ENCODE measurements around the gene BTF3.
"Not testable (repeated sequence)": the region's sequence is repeated elsewhere in the genome, so short reads cannot be mapped to it uniquely, and the experiment has no call there.

BTF3 gene

DNA sequence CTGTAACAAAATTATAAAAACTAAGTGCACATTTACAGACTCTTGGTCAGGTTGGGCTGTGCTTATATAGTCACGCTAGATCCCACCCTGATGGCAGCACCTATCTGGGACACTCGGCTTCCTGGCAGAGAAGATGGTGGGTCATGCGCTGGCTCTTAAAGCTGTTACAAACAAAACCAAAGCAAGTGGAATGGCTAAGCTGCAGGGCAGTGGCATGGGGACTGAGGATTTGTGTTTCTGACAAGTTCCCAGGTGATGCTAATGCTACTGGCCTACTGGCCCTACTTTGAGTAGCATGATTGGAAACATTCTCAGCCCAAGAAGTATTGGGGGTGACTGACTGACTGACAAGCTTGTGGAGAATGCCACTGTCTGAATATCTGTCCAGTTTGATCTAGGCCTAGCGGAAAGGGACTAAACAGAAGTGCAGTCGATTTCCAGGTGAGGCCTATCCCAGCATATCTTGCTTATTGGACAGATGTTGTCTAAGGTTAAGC lies 8.3 kb downstream of the BTF3 start:
- Histone ChIP-seq H3K9me3 (ENCODE audit: insufficient read depth, low read depth, low read length) (no peaks in the 10 kb centered on the region), H3K27me3 (ENCODE audit: insufficient read depth, low read length, poor library complexity, severe bottlenecking) (no peaks in the 10 kb centered on the region), H2AFZ (ENCODE audit: low read length) (no peak overlapping the region), H3K4me3 (ENCODE audit: low read length, poor library complexity, severe bottlenecking) (no peak overlapping the region), H3K9me2 (replicated peaks; ENCODE audit: low read depth, low read length) (no peaks in the 10 kb centered on the region), H4K20me1 (ENCODE audit: insufficient read depth, low read length, poor library complexity, severe bottlenecking) (peaks cover 29% of the 10 kb centered on the region), H3K4me1 (ENCODE audit: insufficient read depth, low read length, poor library complexity, severe bottlenecking) (peaks cover 19% of the 10 kb centered on the region), H3K4me2 (ENCODE audit: low read depth, low read length, poor library complexity, severe bottlenecking) (no peak overlapping the region), H3K79me2 (ENCODE audit: insufficient read depth, low read length) (peaks cover 26% of the 10 kb centered on the region), H3K36me3 (ENCODE audit: insufficient read depth, low read length) (peaks cover 53% of the 10 kb centered on the region), H3F3A (ENCODE audit: low read depth) (no peaks in the 10 kb centered on the region), H3K9ac (ENCODE audit: low read depth, low read length, poor library complexity, severe bottlenecking) (no peak overlapping the region)
- TF ChIP-seq, protein P1, sequence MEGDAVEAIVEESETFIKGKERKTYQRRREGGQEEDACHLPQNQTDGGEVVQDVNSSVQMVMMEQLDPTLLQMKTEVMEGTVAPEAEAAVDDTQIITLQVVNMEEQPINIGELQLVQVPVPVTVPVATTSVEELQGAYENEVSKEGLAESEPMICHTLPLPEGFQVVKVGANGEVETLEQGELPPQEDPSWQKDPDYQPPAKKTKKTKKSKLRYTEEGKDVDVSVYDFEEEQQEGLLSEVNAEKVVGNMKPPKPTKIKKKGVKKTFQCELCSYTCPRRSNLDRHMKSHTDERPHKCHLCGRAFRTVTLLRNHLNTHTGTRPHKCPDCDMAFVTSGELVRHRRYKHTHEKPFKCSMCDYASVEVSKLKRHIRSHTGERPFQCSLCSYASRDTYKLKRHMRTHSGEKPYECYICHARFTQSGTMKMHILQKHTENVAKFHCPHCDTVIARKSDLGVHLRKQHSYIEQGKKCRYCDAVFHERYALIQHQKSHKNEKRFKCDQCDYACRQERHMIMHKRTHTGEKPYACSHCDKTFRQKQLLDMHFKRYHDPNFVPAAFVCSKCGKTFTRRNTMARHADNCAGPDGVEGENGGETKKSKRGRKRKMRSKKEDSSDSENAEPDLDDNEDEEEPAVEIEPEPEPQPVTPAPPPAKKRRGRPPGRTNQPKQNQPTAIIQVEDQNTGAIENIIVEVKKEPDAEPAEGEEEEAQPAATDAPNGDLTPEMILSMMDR (conservative IDR thresholded peaks at IDR 0.05; ENCODE audit: low read length), result no peak

DNA sequence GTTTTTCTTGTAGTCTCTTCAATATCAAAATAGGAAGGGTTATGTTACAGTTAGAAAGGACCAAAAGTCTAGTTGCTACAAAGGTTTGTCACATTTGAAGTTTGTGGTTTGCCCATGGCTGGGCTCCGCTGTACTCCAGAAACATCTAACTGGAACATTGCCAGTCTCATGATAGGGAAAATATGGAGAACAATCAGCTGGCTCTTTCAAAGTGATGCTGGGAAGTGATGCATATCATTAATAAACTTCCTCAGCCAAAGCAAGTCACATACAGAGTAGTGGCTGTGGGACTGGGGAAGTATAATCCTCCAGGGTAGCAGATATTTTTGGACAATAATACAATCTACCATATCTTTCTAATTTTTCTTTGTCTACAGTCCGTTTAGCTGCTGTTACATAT lies 8.8 kb downstream of the BTF3 start:
- Histone ChIP-seq H3K9me3 (ENCODE audit: insufficient read depth, low read depth, low read length) (no peaks in the 10 kb centered on the region), H3K27me3 (ENCODE audit: insufficient read depth, low read length, poor library complexity, severe bottlenecking) (no peaks in the 10 kb centered on the region), H2AFZ (ENCODE audit: low read length) (no peak overlapping the region), H3K4me1 (ENCODE audit: insufficient read depth, low read length, poor library complexity, severe bottlenecking) (peaks cover 18% of the 10 kb centered on the region), H3K9ac (ENCODE audit: low read depth, low read length, poor library complexity, severe bottlenecking) (no peak overlapping the region), H3K4me2 (ENCODE audit: low read depth, low read length, poor library complexity, severe bottlenecking) (no peak overlapping the region), H4K20me1 (ENCODE audit: insufficient read depth, low read length, poor library complexity, severe bottlenecking) (peaks cover 25% of the 10 kb centered on the region), H3K36me3 (ENCODE audit: insufficient read depth, low read length) (peaks cover 51% of the 10 kb centered on the region), H3F3A (ENCODE audit: low read depth) (no peaks in the 10 kb centered on the region), H3K4me3 (ENCODE audit: low read length, poor library complexity, severe bottlenecking) (no peak overlapping the region), H3K79me2 (ENCODE audit: insufficient read depth, low read length) (peaks cover 20% of the 10 kb centered on the region), H3K9me2 (replicated peaks; ENCODE audit: low read depth, low read length) (no peaks in the 10 kb centered on the region)
- TF ChIP-seq, protein P1 (conservative IDR thresholded peaks at IDR 0.05; ENCODE audit: low read length), result no peak
- no peak for TF ChIP-seq EZH2phosphoT487 (IDR thresholded peaks at IDR 0.05; ENCODE audit: borderline replicate concordance)

DNA sequence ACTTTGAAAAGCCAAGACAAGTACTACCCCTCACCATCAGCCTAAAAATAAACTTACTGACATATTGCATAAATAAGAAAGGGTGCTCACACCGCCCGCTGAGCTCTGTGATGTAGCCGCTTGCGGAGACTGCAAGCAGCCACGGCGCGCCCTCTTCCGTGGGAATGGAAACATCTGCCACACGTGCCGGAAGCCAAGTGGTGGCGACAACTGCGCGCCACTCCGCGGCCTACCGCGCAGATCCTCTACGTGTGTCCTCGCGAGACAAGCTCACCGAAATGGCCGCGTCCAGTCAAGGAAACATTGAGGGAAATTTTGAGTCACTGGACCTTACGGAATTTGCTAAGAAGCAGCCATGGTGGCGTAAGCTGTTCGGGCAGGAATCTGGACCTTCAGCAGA lies 10.3 kb downstream of the BTF3 start:
- H3K36me3 ChIP-seq (ENCODE audit: insufficient read depth, low read length), result peaks cover 37% of the 10 kb centered on the region; the same call in 1 of the 2 replicates
- not testable (repeated sequence) for H3F3A ChIP-seq (ENCODE audit: low read depth); H3K27me3 ChIP-seq (ENCODE audit: insufficient read depth, low read length, poor library complexity, severe bottlenecking); H3K9me3 ChIP-seq (ENCODE audit: insufficient read depth, low read depth, low read length); H3K9me2 ChIP-seq (replicated peaks; ENCODE audit: low read depth, low read length); H3K4me2 ChIP-seq (ENCODE audit: low read depth, low read length, poor library complexity, severe bottlenecking); H3K4me3 ChIP-seq (ENCODE audit: low read length, poor library complexity, severe bottlenecking); H2AFZ ChIP-seq (ENCODE audit: low read length); H3K9ac ChIP-seq (ENCODE audit: low read depth, low read length, poor library complexity, severe bottlenecking); H3K4me1 ChIP-seq (ENCODE audit: insufficient read depth, low read length, poor library complexity, severe bottlenecking); H3K79me2 ChIP-seq (ENCODE audit: insufficient read depth, low read length)
- H4K20me1 ChIP-seq (ENCODE audit: insufficient read depth, low read length, poor library complexity, severe bottlenecking), result peaks cover 11% of the 10 kb centered on the region

DNA sequence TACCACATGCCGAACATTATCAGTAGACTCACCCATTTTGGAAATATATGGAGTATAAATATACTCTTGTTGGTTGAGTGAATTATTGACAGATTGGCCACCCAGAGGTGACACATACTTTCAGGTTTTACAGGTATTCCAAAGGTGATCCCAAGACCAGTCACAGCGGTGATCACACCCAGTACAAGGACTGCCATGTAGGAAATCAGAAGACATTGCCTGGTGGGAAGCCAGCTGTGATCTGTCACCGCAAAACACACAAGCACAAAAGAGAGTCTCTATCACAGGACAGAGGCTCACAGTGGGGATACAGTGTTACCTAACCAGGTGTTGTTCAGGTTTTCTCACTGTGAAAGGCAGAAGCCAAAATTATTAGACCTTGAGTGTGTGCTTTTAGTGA lies 15.8 kb downstream of the BTF3 start:
- H3K4me1 ChIP-seq (ENCODE audit: insufficient read depth, low read length, poor library complexity, severe bottlenecking), result no peaks in the 10 kb centered on the region
- H3K27me3 ChIP-seq (ENCODE audit: insufficient read depth, low read length, poor library complexity, severe bottlenecking), result no peaks in the 10 kb centered on the region
- H3K36me3 ChIP-seq (ENCODE audit: insufficient read depth, low read length), result no peaks in the 10 kb centered on the region
- H3K4me2 ChIP-seq (ENCODE audit: low read depth, low read length, poor library complexity, severe bottlenecking), result no peak overlapping the region
- H4K20me1 ChIP-seq (ENCODE audit: insufficient read depth, low read length, poor library complexity, severe bottlenecking), result no peaks in the 10 kb centered on the region
- no peak for TF ChIP-seq EZH2phosphoT487 (IDR thresholded peaks at IDR 0.05; ENCODE audit: borderline replicate concordance)
- TF ChIP-seq, protein P1 (conservative IDR thresholded peaks at IDR 0.05; ENCODE audit: low read length), result no peak
- no peaks in the 10 kb centered on the region for H3K79me2 ChIP-seq (ENCODE audit: insufficient read depth, low read length)
- H2AFZ ChIP-seq (ENCODE audit: low read length), result no peak overlapping the region
- no peaks in the 10 kb centered on the region for H3K9me3 ChIP-seq (ENCODE audit: insufficient read depth, low read depth, low read length)
- no peak overlapping the region for H3K9ac ChIP-seq (ENCODE audit: low read depth, low read length, poor library complexity, severe bottlenecking)
- H3F3A ChIP-seq (ENCODE audit: low read depth), result no peaks in the 10 kb centered on the region
- no peak overlapping the region for H3K4me3 ChIP-seq (ENCODE audit: low read length, poor library complexity, severe bottlenecking)
- H3K9me2 ChIP-seq (replicated peaks; ENCODE audit: low read depth, low read length), result no peaks in the 10 kb centered on the region
